Measurements from ENCODE around the gene CTSL.

The CTSL gene

DNA sequence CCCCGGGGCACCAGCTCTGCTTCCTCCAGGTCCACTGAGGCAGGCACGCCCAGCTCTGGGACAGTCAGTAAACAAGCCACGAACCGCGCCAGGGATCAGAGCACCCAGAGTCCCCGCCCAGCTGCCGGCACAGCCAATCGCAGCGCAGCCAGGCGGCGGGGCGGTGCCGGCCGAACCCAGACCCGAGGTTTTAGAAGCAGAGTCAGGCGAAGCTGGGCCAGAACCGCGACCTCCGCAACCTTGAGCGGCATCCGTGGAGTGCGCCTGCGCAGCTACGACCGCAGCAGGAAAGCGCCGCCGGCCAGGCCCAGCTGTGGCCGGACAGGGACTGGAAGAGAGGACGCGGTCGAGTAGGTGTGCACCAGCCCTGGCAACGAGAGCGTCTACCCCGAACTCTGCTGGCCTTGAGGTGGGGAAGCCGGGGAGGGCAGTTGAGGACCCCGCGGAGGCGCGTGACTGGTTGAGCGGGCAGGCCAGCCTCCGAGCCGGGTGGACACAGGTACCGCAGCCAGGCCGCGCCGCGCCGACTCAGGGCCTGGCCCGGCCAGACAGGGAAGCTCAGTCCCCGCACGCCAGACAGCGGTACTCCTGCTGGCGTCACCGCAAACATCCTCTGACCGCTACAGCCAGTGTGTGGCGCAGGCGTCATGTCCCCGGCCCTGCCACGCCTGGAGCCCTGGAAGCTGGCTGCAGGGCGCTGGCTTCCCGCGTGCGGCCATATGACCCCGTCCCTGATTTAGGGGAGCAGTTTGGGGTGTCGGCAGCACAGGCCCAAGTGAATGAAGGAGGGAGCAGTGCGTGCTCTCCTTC, at the start of gene CTSL:
TSS of gene CTSL (plus strand) at position 220 of the 810 bp plus-strand sequence. CDS start 1,485 bp downstream, outside the sequence.
- Mint-ChIP-seq H3K9me3 (no peaks in the 10 kb centered on the region), H3K4me3 (peak within 1 kb of the TSS; percentile 92), H3K27ac (peak within 1 kb of the TSS; percentile 79), H3K27me3 (peaks cover 43% of the 10 kb centered on the region), H3K36me3 (peaks cover 28% of the 10 kb centered on the region), H3K4me1 (peaks cover 50% of the 10 kb centered on the region)
- peak; percentile 79 for DNase-seq
- CTCF ChIA-PET = interaction anchor here (0.8 to 1.1 kb wide), 2 partner anchors 17 to 66 kb away, joined by 3 read pairs; no protein-coding TSS in a partner anchor

DNA sequence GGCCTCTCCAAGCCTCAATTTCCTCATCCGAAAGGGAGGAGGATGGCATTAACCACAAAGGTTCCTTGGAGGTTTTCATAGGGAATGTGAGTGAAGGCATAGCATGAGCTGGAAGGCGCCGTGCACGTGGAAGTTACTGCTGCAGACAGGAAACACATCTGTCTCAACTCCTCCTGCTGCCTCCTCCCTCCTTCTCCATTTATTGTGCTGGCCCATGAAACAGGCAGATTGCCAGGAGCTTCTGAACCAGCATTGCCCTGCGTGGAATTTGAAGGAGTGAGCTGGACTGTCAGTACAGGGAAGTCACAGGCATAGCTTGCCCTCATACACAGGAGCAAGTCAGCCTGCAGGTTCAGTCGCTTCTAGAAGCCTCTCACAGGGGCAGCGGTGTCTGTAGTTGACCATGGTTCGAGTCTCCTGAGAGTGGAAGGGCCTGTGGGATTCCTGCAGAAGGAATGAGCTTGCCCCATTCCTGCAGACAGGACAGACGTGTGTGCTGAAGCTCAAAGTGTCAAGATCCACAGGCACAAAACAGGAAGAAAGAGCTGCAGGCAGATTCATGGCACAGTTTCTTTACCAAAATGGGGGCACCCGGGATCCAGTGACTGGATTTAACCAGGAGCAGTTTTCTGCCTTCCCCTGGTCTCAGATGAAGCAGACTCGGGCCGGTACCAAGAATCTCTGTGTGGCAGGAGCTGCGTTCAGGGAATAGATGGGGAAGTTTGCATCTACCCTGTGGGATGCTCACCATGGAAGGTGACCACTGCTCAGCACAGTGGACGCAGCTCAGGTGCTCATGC, 48.7 kb upstream of the CTSL start:
- Mint-ChIP-seq H3K4me1 (peaks cover 12% of the 10 kb centered on the region), H3K27me3 (peaks cover 15% of the 10 kb centered on the region), H3K27ac (no peak overlapping the region), H3K9me3 (no peaks in the 10 kb centered on the region), H3K36me3 (no peaks in the 10 kb centered on the region), H3K4me3 (no peak overlapping the region)
- DNase-seq = no peak
- CTCF ChIA-PET = interaction anchor here (0.7 to 2.6 kb wide), 4 partner anchors 28 to 1677 kb away, joined by 3 to 17 read pairs (median 3); no protein-coding TSS in a partner anchor

DNA sequence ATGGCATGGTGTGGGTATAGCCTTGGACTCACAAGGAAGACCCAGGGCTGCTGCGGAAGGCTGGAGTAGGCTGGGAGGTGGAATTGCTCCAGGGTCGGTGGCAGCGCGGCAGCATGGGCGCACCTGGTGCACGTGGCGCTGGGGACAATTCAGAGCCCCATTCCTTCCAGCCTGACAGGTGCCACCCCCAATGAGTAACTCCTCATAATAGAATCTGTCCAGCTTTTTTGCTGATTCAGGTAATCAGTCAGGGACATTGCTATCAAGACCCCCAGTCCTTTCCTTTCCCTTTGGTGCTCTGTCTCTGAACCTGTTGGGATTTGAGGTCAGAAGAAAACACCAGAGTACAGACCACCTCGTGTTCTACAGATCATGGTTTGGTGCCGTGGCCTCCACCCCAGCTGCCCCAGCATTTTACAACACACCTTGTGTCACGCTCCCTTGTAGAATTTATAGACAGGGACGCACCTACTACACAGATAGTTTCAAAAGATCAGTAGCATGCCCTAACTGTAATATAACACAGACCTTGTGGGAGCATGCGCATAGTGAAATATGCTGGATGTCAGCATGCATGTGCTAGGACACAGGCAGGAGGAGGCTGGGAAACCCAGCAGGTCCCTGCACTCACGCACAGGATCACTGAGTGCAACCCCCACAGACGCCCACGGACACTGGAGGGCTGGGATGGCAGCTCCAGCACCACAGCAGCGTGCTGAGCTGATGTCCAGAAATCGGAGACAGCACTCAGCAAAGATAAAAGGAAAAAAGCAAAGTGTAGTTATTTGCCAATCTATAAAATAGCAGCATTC, 47.9 kb upstream of the CTSL start:
- Mint-ChIP-seq H3K4me1 (peaks cover 12% of the 10 kb centered on the region), H3K9me3 (no peaks in the 10 kb centered on the region), H3K4me3 (no peak overlapping the region), H3K36me3 (no peaks in the 10 kb centered on the region), H3K27ac (no peak overlapping the region), H3K27me3 (peaks cover 11% of the 10 kb centered on the region)
- DNase-seq = no peak
- CTCF ChIA-PET = interaction anchor here (0.7 to 2.6 kb wide), 4 partner anchors 29 to 134 kb away, joined by 3 to 17 read pairs (median 3); no protein-coding TSS in a partner anchor

DNA sequence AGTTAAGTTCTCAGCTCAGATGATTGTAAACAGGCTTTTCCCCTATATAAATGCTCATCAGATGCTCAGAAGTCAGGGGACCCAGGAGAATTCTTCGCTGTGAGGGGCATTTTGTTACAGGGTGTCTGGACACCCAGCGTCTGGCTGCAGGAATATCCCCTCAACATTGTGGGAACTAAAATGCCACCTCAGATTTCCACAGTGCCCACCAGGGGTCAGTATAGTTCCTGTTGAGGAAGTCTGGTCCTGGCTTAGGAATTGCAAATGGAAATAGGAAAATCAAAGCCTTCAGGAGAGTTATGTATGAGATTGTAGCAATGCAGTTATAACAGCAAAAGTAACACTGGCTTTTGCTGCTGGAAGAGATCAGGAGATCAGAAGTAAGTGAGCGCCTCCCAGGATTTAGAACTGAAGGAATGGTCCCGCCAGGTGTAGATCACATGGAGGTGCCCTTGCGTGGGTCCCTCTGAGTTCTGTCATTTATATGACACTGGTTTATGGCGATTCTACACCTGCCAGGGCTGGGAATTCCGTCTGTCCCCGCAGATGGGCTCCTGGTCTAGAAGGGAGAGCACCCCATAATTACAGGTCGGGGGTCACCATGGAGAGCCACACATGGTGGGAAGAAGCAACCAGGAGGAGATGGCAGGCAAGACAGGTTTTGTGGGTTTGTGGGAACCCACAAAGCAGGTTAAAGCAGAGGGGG, 47.1 kb upstream of the CTSL start:
- H3K9me3 Mint-ChIP-seq = no peaks in the 10 kb centered on the region
- H3K27me3 Mint-ChIP-seq = peaks cover 7% of the 10 kb centered on the region
- no peaks in the 10 kb centered on the region for H3K36me3 Mint-ChIP-seq
- no peak overlapping the region for H3K4me3 Mint-ChIP-seq
- DNase-seq = peak; percentile 60
- CTCF ChIA-PET = interaction anchor here (0.6 to 2.6 kb wide), 5 partner anchors 30 to 134 kb away, joined by 3 to 17 read pairs (median 3); no protein-coding TSS in a partner anchor
- no peak overlapping the region for H3K27ac Mint-ChIP-seq
- peaks cover 17% of the 10 kb centered on the region for H3K4me1 Mint-ChIP-seq

DNA sequence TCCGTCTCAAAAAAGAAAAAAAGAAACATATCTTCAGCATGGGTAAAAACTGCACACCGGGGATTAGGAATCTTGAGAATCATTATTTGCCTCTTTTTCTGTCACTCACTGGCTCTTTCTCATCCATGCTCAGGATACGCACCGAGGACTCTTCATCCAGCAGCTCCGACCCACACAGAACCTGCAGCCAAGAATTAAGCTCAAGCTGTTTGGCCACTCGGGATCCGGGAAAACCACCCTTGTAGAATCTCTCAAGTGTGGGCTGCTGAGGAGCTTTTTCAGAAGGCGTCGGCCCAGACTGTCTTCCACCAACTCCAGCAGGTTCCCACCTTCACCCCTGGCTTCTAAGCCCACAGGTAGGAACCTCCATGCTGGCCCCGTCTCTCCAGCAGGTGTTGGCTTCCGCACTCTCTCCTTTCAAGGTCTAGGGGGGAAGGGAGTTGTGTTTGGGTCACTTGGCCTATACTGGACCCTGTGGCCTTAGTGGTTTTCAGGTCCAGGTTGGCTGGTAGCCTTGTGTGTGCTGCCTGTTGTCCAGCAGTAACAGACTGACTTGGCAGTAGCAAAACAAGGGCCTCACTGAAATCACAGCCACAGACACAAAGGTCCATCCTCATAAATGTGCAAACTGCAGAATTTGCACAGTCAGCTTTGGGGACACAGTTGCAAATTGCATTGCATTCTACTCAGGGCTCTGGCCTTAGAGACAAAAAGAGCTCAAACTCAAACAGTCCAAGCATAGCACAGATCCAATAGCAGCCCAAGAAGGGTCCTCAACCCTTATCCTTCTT, 44.5 kb upstream of the CTSL start:
- DNase-seq = no peak
- Mint-ChIP-seq H3K36me3 (no peaks in the 10 kb centered on the region), H3K27ac (no peak overlapping the region), H3K9me3 (no peaks in the 10 kb centered on the region), H3K27me3 (peaks cover 10% of the 10 kb centered on the region), H3K4me1 (peaks cover 35% of the 10 kb centered on the region), H3K4me3 (no peak overlapping the region)
- CTCF ChIA-PET = interaction anchor here (1.7 kb wide), 1 partner anchor 131 kb away, joined by 8 read pairs; no protein-coding TSS in a partner anchor

DNA sequence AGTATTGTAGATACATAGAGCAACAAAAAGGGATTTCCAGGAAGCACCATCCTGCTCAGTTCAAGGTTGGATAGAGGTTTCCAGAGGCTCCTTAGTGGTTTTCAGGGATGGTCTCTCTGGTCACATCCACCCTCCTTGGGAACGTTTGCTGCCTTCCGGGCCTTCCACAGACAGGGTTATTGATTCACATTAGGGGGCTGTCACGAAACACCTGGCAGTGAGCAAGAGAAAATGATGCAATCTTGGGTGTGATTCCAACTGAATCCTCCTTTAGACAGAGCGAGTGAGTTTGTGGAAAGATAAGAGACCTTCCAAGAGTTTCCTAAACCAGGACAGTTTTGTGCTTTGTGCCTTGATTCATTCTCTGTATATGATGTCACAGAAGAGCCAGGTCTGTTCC, 43.8 kb upstream of the CTSL start:
- H3K4me3 Mint-ChIP-seq = no peak overlapping the region
- CTCF ChIA-PET = no interaction called here
- H3K36me3 Mint-ChIP-seq = no peaks in the 10 kb centered on the region
- H3K4me1 Mint-ChIP-seq = peaks cover 37% of the 10 kb centered on the region
- no peak overlapping the region for H3K27ac Mint-ChIP-seq
- DNase-seq = no peak
- H3K27me3 Mint-ChIP-seq = peaks cover 9% of the 10 kb centered on the region
- H3K9me3 Mint-ChIP-seq = no peaks in the 10 kb centered on the region

DNA sequence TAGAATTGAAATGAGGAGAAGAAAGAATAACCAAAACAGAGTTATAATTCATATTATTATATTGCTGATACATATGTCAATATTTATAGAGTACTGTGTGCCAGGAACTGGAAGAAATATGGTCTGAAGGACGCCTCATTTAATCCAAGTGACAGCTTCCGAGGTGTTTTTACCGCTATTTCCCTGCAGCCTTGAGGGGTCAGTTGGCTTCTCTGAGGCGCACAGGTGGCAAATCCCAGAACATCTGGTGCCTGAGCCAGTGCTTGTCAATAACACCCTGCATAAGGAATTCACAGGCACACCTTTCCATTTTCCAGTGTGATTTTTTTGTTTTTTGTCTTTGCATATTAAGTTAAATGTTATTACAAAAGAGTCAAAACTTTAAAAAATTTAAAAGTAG, 43.3 kb upstream of the CTSL start:
- Mint-ChIP-seq H3K9me3 (no peaks in the 10 kb centered on the region), H3K27ac (no peak overlapping the region), H3K36me3 (no peaks in the 10 kb centered on the region), H3K4me3 (no peak overlapping the region), H3K4me1 (peaks cover 37% of the 10 kb centered on the region), H3K27me3 (peaks cover 4% of the 10 kb centered on the region)
- CTCF ChIA-PET = no interaction called here
- no peak for DNase-seq

DNA sequence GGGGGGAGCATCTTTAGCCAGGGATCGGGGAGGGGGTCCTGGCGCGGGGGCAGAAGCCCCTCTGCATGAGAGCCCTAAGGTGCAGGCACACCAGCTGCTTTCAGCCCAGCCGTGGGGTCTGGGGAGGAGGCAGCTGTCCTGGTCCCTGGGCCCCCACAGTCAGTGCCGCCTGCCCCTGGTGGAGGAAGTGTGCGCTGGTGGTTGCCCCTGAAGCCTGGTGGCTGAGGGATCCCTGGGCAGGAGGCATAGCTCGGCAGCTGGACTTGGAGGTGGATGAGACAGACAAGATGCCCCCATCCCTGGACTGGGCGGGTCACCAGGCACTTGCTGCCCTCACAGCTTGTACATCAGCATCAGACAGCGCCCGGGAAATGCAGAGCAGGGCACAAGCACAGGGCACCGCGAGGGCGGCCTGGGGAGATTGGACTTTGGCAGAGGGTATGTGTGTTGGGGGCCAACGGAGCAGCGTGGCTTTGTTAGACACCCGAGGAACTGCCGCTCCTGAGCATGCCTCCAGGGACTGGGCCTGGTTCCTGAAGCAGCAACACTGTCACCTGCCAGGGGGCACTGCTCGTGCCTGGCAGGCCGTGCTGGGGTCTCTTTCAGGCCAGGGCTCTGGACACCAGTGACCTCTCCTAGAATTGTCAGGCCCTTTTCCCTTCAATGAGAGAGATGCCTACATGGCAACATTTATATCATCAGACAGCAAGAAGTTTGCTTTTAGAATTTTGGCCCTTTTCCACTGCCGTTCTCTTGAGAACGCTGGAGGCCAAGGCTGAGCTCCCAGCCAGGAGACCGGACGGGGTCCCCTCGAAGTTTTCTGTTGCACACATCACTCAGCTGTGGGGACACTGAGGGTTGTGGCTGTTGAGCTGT, 41.9 kb upstream of the CTSL start:
- no peaks in the 10 kb centered on the region for H3K9me3 Mint-ChIP-seq
- CTCF ChIA-PET = no interaction called here
- no peak overlapping the region for H3K4me3 Mint-ChIP-seq
- H3K27me3 Mint-ChIP-seq = peaks cover 3% of the 10 kb centered on the region
- peaks cover 35% of the 10 kb centered on the region for H3K4me1 Mint-ChIP-seq
- no peak overlapping the region for H3K27ac Mint-ChIP-seq
- H3K36me3 Mint-ChIP-seq = no peaks in the 10 kb centered on the region
- no peak for DNase-seq

DNA sequence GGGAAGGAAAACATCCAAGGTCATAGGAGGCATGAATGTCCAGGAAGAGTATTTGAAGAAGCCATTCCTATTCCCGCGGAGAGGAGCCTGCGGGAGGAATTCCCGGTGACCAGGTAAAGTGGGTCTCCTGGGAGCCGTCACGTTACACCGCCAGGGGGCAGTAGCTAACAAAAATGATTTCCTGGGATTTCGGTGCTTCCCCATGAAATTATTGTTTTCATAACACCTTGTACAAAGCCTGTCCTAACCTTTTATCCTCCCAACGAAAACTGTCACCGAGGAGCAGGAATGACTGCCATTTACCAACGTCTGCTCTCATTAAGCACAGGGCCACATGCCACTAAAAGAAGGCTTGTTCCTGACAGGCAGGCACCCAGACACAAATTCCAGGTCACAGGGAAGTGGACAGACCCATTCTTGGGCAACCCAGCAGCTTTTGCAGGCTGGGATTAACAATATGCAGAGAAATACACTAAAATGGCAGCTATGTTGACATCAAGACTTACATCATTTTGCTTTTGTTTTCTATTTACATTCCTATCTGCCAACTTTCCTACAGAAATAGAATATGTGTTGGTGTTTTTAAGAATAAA, 41.2 kb upstream of the CTSL start:
- Mint-ChIP-seq H3K9me3 (no peaks in the 10 kb centered on the region), H3K4me3 (no peak overlapping the region), H3K27ac (no peak overlapping the region), H3K27me3 (peaks cover 3% of the 10 kb centered on the region), H3K4me1 (peaks cover 35% of the 10 kb centered on the region), H3K36me3 (no peaks in the 10 kb centered on the region)
- CTCF ChIA-PET = no interaction called here
- no peak for DNase-seq

DNA sequence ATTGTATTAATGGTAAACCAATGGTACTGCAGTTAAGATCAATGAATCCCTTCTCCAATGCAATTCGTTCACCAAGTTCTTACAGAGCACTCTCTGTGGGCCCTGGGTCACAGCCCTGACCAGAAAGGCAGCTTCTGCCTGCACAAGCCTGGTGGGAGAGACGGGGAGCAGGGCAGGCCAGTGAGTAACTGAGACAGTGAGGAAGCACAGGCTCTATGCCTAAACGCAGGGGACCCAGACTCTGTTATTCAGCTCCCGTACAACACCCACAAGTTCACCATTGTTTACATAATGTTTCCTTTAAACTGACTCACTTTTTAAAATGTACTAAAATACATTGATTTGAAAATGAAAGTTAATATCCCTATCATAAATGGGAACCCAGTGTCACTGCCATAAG, 40.5 kb upstream of the CTSL start:
- Mint-ChIP-seq H3K36me3 (no peaks in the 10 kb centered on the region), H3K27ac (peak overlapping the region; percentile 5), H3K4me1 (peaks cover 34% of the 10 kb centered on the region), H3K9me3 (no peaks in the 10 kb centered on the region), H3K4me3 (no peak overlapping the region), H3K27me3 (peaks cover 3% of the 10 kb centered on the region)
- DNase-seq = no peak
- CTCF ChIA-PET = no interaction called here

DNA sequence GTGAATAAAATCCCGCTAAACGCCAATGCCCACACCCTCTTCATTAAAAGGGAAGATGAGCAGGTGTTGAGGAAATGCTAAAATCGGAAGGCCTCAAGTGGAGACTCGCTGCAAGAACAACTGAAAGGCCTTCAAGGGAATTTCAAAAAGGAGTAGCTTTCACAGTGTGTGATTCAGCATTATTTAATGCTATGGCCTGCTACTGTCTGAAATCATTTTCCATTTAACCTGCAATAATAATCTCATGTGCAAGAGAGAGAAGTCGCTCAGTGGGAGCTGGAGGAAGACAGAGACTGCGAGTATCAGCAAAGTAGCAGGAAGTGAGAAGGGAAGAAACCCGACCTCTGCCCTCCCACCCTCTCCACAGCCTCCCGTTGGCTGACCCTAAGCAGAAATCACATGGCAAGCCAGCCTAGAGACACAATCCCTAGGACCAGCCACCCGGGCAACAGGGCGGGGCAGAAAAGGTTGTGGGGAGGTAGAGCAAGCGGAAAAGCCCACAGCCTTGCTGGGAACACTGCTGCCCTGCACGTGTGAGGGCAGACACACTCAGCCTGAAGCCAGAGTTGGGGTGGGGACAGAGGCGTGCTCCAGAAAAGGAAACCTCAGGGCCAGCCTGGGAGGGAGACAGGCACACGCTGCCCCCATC, 39.9 kb upstream of the CTSL start:
- Mint-ChIP-seq H3K36me3 (no peaks in the 10 kb centered on the region), H3K4me3 (no peak overlapping the region), H3K27me3 (peaks cover 3% of the 10 kb centered on the region), H3K27ac (peak overlapping the region; percentile 64), H3K9me3 (no peaks in the 10 kb centered on the region), H3K4me1 (peaks cover 32% of the 10 kb centered on the region)
- CTCF ChIA-PET = no interaction called here
- no peak for DNase-seq
